ENCODE measurements around the gene FOXE1.

DNA sequence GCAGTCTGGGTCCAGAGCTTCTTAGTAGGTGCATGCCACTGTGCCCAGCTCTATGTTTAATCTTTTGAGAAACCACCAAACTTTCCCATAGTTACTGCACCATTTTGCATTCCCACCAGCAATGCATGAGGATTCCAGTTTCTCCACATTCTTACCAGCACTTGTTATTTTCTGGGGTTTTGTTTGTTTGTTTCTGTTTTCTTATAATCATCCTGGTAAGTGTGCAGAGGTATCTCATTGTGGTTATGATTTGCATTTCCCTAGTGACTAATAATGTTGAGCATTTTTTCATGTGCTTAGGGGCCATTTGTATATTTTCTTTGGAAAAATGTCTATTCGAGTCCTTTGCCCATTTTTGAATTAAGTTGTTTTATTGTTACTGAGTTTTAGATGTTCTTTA is 11.4 kb downstream of the FOXE1 start:
- TF ChIP-seq POLR2A (IDR thresholded peaks at IDR 0.05) (no peak), CTCF (IDR thresholded peaks at IDR 0.05) (no peak)
